ENCODE results near the gene BICD1.

GRCh38 chr12:32098112-32098511 is 8.5 kb upstream of the BICD1 start:
- no peak for TF ChIP-seq EZH2 (IDR thresholded peaks at IDR 0.05; ENCODE audit: low read depth)
- no peak for TF ChIP-seq CTCF (conservative IDR thresholded peaks at IDR 0.05)

Data from PC-9 (cell line).